GM19351 (cell line): ENCODE results near the gene RPL28.
"Not testable (repeated sequence)": the region's sequence is repeated elsewhere in the genome, so short reads cannot be mapped to it uniquely, and the experiment has no call there.

Experiments used
- ATAC-seq: cut with Tn5 transposase; IDR thresholded peaks from one replicate; pipeline ENCODE4 v1.9.1; 2021; ENCODE audit warnings: mild to moderate bottlenecking, moderate library complexity; ENCODE audit not compliant: unreplicated experiment

The RPL28 gene

GRCh38 chr19:55421281-55421680 lies 35.5 kb downstream of the RPL28 start:
- not testable (repeated sequence) for ATAC-seq

- no peak for ATAC-seq
Measured at GRCh38 chr19:55423225-55424005, 37.7 kb downstream of the RPL28 start.

GRCh38 chr19:55424518-55424917 lies 38.8 kb downstream of the RPL28 start:
- ATAC-seq: no peak

GRCh38 chr19:55426042-55426441 lies 40.3 kb downstream of the RPL28 start:
- no peak for ATAC-seq

- ATAC-seq: no peak
Measured at GRCh38 chr19:55431183-55431582, 45.5 kb downstream of the RPL28 start.

GRCh38 chr19:55432241-55432959 lies 46.7 kb downstream of the RPL28 start:
- ATAC-seq: no peak

GRCh38 chr19:55433292-55433691 lies 47.6 kb downstream of the RPL28 start:
- no peak for ATAC-seq

- ATAC-seq: no peak
Measured at GRCh38 chr19:55434356-55434919, 48.7 kb downstream of the RPL28 start.

GRCh38 chr19:55435020-55435419 lies 49.3 kb downstream of the RPL28 start:
- no peak for ATAC-seq

GRCh38 chr19:55436847-55437246 lies 51.1 kb downstream of the RPL28 start:
- no peak for ATAC-seq

GRCh38 chr19:55437410-55437809 lies 51.7 kb downstream of the RPL28 start:
- ATAC-seq: no peak

- ATAC-seq: no peak
Measured at GRCh38 chr19:55439052-55439451, 53.3 kb downstream of the RPL28 start.

- ATAC-seq: no peak
Measured at GRCh38 chr19:55440411-55441105, 54.8 kb downstream of the RPL28 start.

GRCh38 chr19:55441319-55441691 lies 55.6 kb downstream of the RPL28 start:
- ATAC-seq: no peak

GRCh38 chr19:55441692-55442321 lies 56.1 kb downstream of the RPL28 start:
- ATAC-seq: no peak

- no peak for ATAC-seq
Measured at GRCh38 chr19:55442372-55442961, 56.7 kb downstream of the RPL28 start.

- ATAC-seq: no peak
Measured at GRCh38 chr19:55443045-55443823, 57.5 kb downstream of the RPL28 start, which contains the start of gene SHISA7. Gene SHISA7 (minus strand): TSS chr19:55443300. CDS start chr19:55442863, 437 bp downstream.

GRCh38 chr19:55443824-55444480 lies 58.2 kb downstream of the RPL28 start:
- no peak for ATAC-seq

GRCh38 chr19:55444646-55445045 lies 58.9 kb downstream of the RPL28 start:
- no peak for ATAC-seq
